ENCODE results near the gene TCHP. TPM values are rescaled to one million over a fixed set of nuclear protein-coding genes. Genes with fewer than 3 reads are reported as not detected.

The TCHP gene
- total and polyA plus RNA-seq, 2 of the 13 experiments (the other 11 are each of a cell fraction or from before 2014, with no cell fraction given): 6.7 to 12.2 TPM

DNA sequence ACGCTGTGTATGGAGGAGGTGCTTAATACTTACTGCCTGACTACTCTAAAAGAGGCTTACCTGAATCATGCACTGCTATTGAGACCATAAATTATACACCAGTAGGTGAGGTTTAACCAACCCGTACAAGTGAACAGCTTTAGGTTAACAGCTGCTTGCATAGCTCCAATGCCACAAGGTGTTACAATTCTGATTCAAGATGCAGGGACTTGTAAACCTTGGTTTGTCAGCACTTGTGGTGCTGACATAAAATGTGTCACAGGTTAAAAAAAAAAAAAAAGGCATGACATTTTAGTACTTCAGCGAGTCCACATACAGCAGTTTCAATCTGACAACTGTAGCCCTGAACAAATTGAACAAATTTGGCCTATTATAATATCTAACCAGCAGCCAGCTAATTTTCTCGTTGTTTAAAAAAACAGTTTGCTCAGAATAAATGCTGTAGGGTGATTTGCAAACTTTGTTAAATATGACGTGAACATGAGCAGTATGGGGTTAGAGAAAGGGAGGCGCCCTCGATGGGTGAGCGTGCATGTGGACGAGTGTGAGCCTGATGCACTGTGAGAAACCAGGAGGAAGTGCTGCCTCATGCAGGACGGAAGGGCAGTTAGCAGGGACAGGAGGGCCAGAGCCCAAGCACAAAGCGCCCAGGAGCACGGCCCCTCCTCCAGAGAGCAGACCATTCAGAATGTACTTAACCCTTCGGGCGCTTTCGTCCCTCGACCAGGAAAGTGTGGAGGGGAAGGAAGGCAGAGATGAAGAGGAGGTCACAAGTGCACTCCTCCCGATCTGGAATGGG, 44.7 kb downstream of the TCHP start (continued):
- no peak for TF ChIP-seq SAFB2 (CRISPR knock-in tag; IDR thresholded peaks at IDR 0.05; ENCODE audit: borderline replicate concordance, low read depth)
- no peak for TF ChIP-seq ZNF547 (CRISPR knock-in tag; IDR thresholded peaks at IDR 0.05)
- TF ChIP-seq ZSCAN31 (CRISPR knock-in tag; IDR thresholded peaks at IDR 0.05; ENCODE audit: low read depth): 0 out of 2 replicates have a peak, but pooled peaks have one; percentile 31
- TF ChIP-seq MYC (CRISPR knock-in tag; IDR thresholded peaks at IDR 0.05; ENCODE audit: borderline replicate concordance): peak; percentile 57; the same call in 1 of the 2 replicates
- TF ChIP-seq GABPB1 (CRISPR knock-in tag; IDR thresholded peaks at IDR 0.05): 0 out of 2 replicates have a peak, but pooled peaks have one; percentile 16
- no peak for TF ChIP-seq ZMYM3 (CRISPR knock-in tag; IDR thresholded peaks at IDR 0.05)
- no peak for TF ChIP-seq MAFG (CRISPR knock-in tag; IDR thresholded peaks at IDR 0.05)
- no peak for TF ChIP-seq ETV5 (CRISPR knock-in tag; IDR thresholded peaks at IDR 0.05; ENCODE audit: borderline replicate concordance)
- no peak for TF ChIP-seq POLR2AphosphoS2 (IDR thresholded peaks at IDR 0.05; ENCODE audit: low read depth, low read length)
- no peak for TF ChIP-seq E2F2 (CRISPR knock-in tag; IDR thresholded peaks at IDR 0.05; ENCODE audit: borderline replicate concordance)
- TF ChIP-seq, protein P1, sequence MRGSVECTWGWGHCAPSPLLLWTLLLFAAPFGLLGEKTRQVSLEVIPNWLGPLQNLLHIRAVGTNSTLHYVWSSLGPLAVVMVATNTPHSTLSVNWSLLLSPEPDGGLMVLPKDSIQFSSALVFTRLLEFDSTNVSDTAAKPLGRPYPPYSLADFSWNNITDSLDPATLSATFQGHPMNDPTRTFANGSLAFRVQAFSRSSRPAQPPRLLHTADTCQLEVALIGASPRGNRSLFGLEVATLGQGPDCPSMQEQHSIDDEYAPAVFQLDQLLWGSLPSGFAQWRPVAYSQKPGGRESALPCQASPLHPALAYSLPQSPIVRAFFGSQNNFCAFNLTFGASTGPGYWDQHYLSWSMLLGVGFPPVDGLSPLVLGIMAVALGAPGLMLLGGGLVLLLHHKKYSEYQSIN (CRISPR knock-in tag; IDR thresholded peaks at IDR 0.05; ENCODE audit: borderline replicate concordance): no peak
- TF ChIP-seq, protein P2, sequence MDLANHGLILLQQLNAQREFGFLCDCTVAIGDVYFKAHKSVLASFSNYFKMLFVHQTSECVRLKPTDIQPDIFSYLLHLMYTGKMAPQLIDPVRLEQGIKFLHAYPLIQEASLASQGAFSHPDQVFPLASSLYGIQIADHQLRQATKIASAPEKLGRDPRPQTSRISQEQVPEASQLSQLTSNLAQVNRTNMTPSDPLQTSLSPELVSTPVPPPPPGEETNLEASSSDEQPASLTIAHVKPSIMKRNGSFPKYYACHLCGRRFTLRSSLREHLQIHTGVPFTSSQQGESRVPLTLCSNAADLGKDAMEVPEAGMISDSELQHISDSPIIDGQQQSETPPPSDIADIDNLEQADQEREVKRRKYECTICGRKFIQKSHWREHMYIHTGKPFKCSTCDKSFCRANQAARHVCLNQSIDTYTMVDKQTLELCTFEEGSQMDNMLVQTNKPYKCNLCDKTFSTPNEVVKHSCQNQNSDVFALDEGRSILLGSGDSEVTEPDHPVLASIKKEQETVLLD (CRISPR knock-in tag; IDR thresholded peaks at IDR 0.05; ENCODE audit: low read depth): no peak
- TF ChIP-seq ZNF121 (CRISPR knock-in tag; IDR thresholded peaks at IDR 0.05): no peak
- no peak for TF ChIP-seq ZNF207 (IDR thresholded peaks at IDR 0.05; ENCODE audit: borderline replicate concordance)
- no peak for TF ChIP-seq SKIL (CRISPR knock-in tag; IDR thresholded peaks at IDR 0.05; ENCODE audit: borderline replicate concordance)
- no peak for TF ChIP-seq AGO1 (IDR thresholded peaks at IDR 0.05; ENCODE audit: low read depth, low read length, poor library complexity, severe bottlenecking)
- no peak for TF ChIP-seq ZNF615 (CRISPR knock-in tag; IDR thresholded peaks at IDR 0.05; ENCODE audit: borderline replicate concordance)

All from HepG2 (cell line).